GM13977 (cell line): ENCODE results near the gene SGK2.

Source experiments
- DNase-seq: peaks from one replicate; pipeline ENCODE4 v3.0.0; 2012; ENCODE audit warnings: low spot score
- CTCF ChIP-seq: IDR thresholded peaks from 2 replicates; pipeline ENCODE4 v1.5.1; 2012; ENCODE audit warnings: mild to moderate bottlenecking, control low read depth; ENCODE audit not compliant: insufficient read depth; ENCODE audit errors: extremely low read depth, missing control alignments
- in situ Hi-C: fragments of 300-500 bp; cut with MboI; formaldehyde crosslinking; loops from one replicate; pipeline ENCODE4 v1.12.0; 2022; ENCODE audit warnings: low sequenced_read_pairs, low pct_unique_long_range_greater_than_20kb, mixed read lengths, inconsistent platforms; ENCODE audit not compliant: unreplicated experiment

Gene SGK2

GRCh38 chr20:43539975-43540672 is 18.7 kb upstream of the SGK2 start:
- in situ Hi-C loops, result loop anchor here (10.0 to 25.0 kb wide), 2 partner anchors 155 to 547 kb away; no protein-coding TSS in a partner anchor
- no peak for DNase-seq
- no peak for TF ChIP-seq CTCF

- DNase-seq, result no peak
- no peak for TF ChIP-seq CTCF
- in situ Hi-C loops, result loop anchor here (25.0 kb wide), 1 partner anchor 547 kb away; no protein-coding TSS in a partner anchor
These were observed 18.2 kb upstream of the SGK2 start for GRCh38 chr20:43540673-43541060.

- TF ChIP-seq CTCF, result no peak
- DNase-seq, result no peak
- in situ Hi-C loops, result loop anchor here (25.0 kb wide), 1 partner anchor 546 kb away; no protein-coding TSS in a partner anchor
These were observed 17.6 kb upstream of the SGK2 start for GRCh38 chr20:43541214-43541613.

- no peak for DNase-seq
- in situ Hi-C loops, result loop anchor here (25.0 kb wide), 1 partner anchor 545 kb away; no protein-coding TSS in a partner anchor
- no peak for TF ChIP-seq CTCF
These were observed 16.7 kb upstream of the SGK2 start for GRCh38 chr20:43542161-43542560.

- in situ Hi-C loops, result loop anchor here (25.0 kb wide), 1 partner anchor 545 kb away; no protein-coding TSS in a partner anchor
- TF ChIP-seq CTCF, result no peak
These were observed 16.2 kb upstream of the SGK2 start for GRCh38 chr20:43542674-43543073.

GRCh38 chr20:43543138-43543537 is 15.7 kb upstream of the SGK2 start:
- no peak for TF ChIP-seq CTCF
- DNase-seq, result no peak
- in situ Hi-C loops, result loop anchor here (25.0 kb wide), 1 partner anchor 544 kb away; no protein-coding TSS in a partner anchor

More at GRCh38 chr20:43542674-43543073, 16.2 kb upstream of the SGK2 start:
- DNase-seq, result no peak
